Stimulated activated CD8-positive, alpha-beta memory T cell treated with anti-CD3 and anti-CD28 coated beads, Interleukin-7, amount 100 ng/mL, for 4 hours (primary cell): ENCODE results near the gene GLMP.

Experiments
- DNase-seq, 2 donors: peaks; one replicate each; pipeline ENCODE4 v3.0.0-alpha.2; 2020; ENCODE audit warnings: low read depth in 2 of 2

The GLMP gene

GRCh38 chr1:156248323-156248683 is 47.2 kb downstream of the GLMP start:
- no peak for DNase-seq

DNA sequence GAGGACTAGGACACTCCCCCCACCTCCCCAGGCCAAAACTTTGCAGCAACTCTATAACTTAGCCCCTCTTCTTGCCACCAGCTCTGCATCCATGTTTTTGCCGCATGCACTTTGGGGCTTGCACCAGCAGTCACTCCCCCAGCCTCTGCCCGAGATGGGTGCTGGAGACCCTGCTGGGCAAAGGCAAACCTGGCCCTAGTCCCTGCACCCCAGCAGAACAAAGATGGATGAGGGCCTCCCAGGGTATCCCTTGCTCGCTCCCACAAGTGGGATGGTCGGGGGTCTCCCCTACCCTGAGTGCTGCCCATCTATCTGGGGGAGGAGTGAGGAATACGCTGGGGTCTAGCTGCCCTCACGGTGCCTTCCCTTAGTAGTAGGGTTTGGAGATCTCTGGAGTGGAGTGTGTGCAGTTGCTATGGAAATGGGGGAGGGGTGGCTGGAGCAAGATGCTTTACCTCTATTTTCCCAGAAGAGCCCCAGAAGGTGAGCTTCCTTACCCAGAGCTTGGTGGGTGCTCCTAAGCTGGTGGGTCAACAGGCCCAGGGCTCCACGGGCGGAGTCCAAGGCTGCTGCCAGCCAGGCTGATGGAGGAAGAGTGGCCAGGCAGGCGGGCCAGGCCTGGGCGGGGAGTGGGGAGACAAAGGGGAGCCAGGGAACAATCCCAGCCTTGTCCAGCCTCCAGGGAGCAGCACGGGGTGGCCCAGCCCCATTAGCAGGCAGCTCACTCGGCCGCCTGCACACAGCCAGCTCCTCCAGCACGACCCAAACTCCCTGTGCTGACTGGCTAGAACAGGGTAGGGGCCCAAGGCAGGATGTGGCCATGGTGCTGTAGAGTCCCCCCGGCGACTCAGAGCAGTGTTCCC is 47.8 kb downstream of the GLMP start, which contains the start of gene PAQR6:
Gene PAQR6 (minus strand): TSS at position 597 of the 863 bp plus-strand sequence. CDS start 1,325 bp downstream, outside the sequence.
- DNase-seq = no peak

DNA sequence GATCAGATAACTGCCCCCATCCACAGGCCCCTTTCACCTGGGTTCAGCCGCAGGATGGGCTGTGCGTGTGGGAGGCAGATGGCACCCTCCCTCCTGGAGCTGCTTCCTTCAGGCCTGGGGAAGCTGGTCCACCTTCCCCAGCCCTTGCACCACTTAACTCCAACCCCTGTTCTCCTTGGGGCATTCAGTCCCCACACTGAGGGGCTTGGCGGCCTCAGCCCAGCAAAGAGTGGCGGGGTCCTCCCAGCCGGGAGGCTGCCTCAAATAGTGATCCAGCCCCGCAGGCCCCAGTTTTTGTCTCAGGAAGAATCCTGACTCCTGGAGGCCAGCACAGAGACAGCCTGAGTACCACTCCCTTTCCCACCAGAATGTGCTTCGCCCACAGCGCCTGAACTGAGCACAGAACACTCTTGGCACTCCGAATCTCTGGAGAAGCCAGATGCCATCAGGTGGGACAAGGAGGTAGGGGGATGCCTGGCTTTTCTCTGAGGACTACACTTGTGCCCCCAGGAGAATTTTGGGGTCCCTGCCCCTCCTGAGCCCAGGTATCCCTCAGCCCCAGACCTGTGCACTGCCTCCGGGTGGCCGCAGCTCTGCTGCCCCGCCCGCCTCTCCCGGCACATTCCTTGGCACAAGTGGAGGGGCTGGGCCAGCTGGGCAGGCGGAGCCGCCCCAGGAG is 48.6 kb downstream of the GLMP start:
- DNase-seq = no peak

GRCh38 chr1:156246241-156246780 is 49.2 kb downstream of the GLMP start:
- no peak for DNase-seq

DNA sequence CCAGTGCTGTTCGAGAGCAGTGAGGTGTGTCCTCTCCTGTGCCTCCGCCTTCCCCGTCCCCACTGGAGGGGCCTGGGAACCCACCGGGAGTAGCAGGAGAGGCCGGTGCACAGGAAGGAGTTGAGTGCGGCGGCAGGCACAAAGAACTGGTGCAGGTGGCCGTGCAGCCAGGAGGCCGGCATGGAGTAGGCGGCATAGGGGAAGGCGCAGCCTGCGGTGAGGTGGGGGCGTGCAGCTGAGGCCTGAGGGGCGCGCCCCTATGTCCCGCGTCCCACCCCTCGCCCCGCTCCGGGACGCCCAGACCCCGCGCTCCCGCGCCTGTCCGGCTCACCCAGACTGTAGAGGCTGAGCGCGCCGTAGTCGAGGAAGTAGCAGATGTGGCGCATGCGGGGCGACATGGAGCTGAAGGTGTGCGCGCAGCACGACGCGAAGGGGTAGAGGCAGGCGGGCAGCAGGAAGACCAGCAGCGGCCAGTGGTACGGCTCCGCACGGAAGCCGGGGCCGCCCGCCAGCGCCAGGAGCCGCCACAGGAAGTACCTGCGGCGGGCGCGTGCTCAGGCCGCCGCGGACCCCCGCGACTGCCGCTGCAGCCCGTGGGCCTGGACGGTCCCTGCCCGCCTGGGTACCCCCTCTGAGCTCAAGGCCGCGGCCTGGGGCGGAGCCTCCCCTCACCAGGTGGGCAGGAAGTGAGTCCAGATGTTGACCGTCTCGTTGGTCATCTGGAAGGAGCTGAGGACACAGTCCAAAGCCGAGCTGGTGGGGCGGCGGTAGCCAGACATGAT is 49.8 kb downstream of the GLMP start:
- no peak for DNase-seq

- DNase-seq = no peak
These were observed 50.8 kb downstream of the GLMP start for GRCh38 chr1:156244712-156245111.

- no peak for DNase-seq
These were observed 51.4 kb downstream of the GLMP start for GRCh38 chr1:156244126-156244525.

DNA sequence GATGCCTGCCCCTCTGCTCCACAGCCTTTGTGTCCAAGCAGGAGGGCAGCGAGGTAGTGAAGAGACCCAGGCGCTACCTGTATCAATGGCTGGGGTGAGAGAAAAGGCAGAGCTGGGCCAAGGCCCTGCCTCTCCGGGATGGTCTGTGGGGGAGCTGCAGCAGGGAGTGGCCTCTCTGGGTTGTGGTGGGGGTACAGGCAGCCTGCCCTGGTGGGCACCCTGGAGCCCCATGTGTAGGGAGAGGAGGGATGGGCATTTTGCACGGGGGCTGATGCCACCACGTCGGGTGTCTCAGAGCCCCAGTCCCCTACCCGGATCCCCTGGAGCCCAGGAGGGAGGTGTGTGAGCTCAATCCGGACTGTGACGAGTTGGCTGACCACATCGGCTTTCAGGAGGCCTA is 52.7 kb downstream of the GLMP start:
- no peak for DNase-seq
